Omental fat pad (tissue), 4 donors: ENCODE measurements around the gene GNGT2. TPM values are rescaled to one million over a fixed set of nuclear protein-coding genes. Genes with fewer than 3 reads are reported as not detected.

ENCODE experiments used
- ATAC-seq: fragments of 150-250 bp; one replicate; pipeline ENCODE4 v1.9.1; 2016; ENCODE audit warnings: mild to moderate bottlenecking, moderate library complexity; ENCODE audit not compliant: low FRiP score
- DNase-seq: peaks from one replicate; pipeline ENCODE4 v3.0.0-alpha.2; 2019; ENCODE audit warnings: low spot score
- CTCF ChIP-seq, 3 donors: fragments of 450-650 bp; IDR thresholded peaks; one replicate each; pipeline ENCODE4 v1.5.1; 2016 to 2017; ENCODE audit warnings: antibody characterized with exemption in 3 of 3, mild to moderate bottlenecking in 3 of 3, moderate library complexity in 2 of 3
- total RNA-seq, 4 donors: library from RNA; depleted of rRNA; stranded (reverse); fragments of >200 nt; gene quantifications; one replicate each; pipeline ENCODE4 v1.1.0, GENCODE V29; 2016

Gene GNGT2
- total RNA-seq, 4 donors from 2014 or later: 0.74 to 5.2 (median 2.9) TPM

GRCh38 chr17:49249890-49250522 is 39.6 kb upstream of the GNGT2 start:
- no peak for ATAC-seq
- no peak for DNase-seq
- no peak for TF ChIP-seq CTCF (IDR thresholded peaks at IDR 0.05)

- TF ChIP-seq CTCF (IDR thresholded peaks at IDR 0.05): no peak
- ATAC-seq: no peak
- no peak for DNase-seq
Measured at GRCh38 chr17:49249292-49249794, 39.0 kb upstream of the GNGT2 start.

GRCh38 chr17:49247944-49248343 is 37.6 kb upstream of the GNGT2 start:
- DNase-seq (no peak), ATAC-seq (no peak)
- TF ChIP-seq CTCF (IDR thresholded peaks at IDR 0.05): no peak

GRCh38 chr17:49244839-49245238 is 34.5 kb upstream of the GNGT2 start:
- ATAC-seq: no peak
- TF ChIP-seq CTCF (IDR thresholded peaks at IDR 0.05): no peak
- no peak for DNase-seq

GRCh38 chr17:49242813-49243212 is 32.4 kb upstream of the GNGT2 start:
- ATAC-seq: no peak
- TF ChIP-seq CTCF (IDR thresholded peaks at IDR 0.05): no peak
- no peak for DNase-seq

GRCh38 chr17:49241692-49242397 is 31.5 kb upstream of the GNGT2 start:
- ATAC-seq: no peak
- TF ChIP-seq CTCF (IDR thresholded peaks at IDR 0.05): no peak
- DNase-seq: no peak

- DNase-seq (no peak), ATAC-seq (no peak)
- TF ChIP-seq CTCF (IDR thresholded peaks at IDR 0.05): no peak
Measured at GRCh38 chr17:49241040-49241439, 30.7 kb upstream of the GNGT2 start.
